HepG2 (cell line): ENCODE data around the gene GLIPR1L2. TPM values are rescaled to one million over a fixed set of nuclear protein-coding genes. Genes with fewer than 3 reads are reported as not detected.

Experiments
- ARHGAP35 ChIP-seq: sonication (generic); formaldehyde crosslinking; IDR thresholded peaks from 2 replicates; pipeline ENCODE4 v1.9.0; 2022; ENCODE audit warnings: mild to moderate bottlenecking, inconsistent platforms, moderate library complexity, missing genetic modification reagents, borderline replicate concordance
- DMAP1 ChIP-seq: IDR thresholded peaks from 2 replicates; pipeline ENCODE4 v1.6.1; 2016
- FOXA3 ChIP-seq: IDR thresholded peaks from 2 replicates; pipeline ENCODE4 v1.6.1; 2016; ENCODE audit warnings: missing genetic modification reagents, missing compliant biosample characterization
- GABPA ChIP-seq, 2 experiments: IDR thresholded peaks; 2 replicates each; pipeline ENCODE4 v1.6.1; 2011 to 2016; ENCODE audit warnings: low read depth in 2 of 2, low read length in 1 of 2, missing biosample characterization in 1 of 2, missing genetic modification characterization in 1 of 2
- JUND ChIP-seq: sonication (generic); formaldehyde crosslinking; IDR thresholded peaks from 2 replicates; pipeline ENCODE4 v1.8.0; 2022; ENCODE audit warnings: mild to moderate bottlenecking, missing genetic modification reagents
- NFIB ChIP-seq: sonication (generic); formaldehyde crosslinking; IDR thresholded peaks from 2 replicates; pipeline ENCODE4 v1.9.0; 2021; ENCODE audit warnings: missing genetic modification reagents, mild to moderate bottlenecking, borderline replicate concordance
- POGZ ChIP-seq: sonication (generic); formaldehyde crosslinking; IDR thresholded peaks from 2 replicates; pipeline ENCODE4 v1.4.0; 2020; ENCODE audit warnings: mild to moderate bottlenecking, missing genetic modification reagents
- SMARCE1 ChIP-seq: fragments of 450-650 bp; IDR thresholded peaks from 2 replicates; pipeline ENCODE4 v1.6.1; 2017; ENCODE audit warnings: borderline replicate concordance
- TARDBP ChIP-seq: sonication (generic); formaldehyde crosslinking; IDR thresholded peaks from 2 replicates; pipeline ENCODE4 v1.8.0; 2022; ENCODE audit warnings: mild to moderate bottlenecking, missing genetic modification reagents
- ZMYM4 ChIP-seq: sonication (generic); formaldehyde crosslinking; IDR thresholded peaks from 2 replicates; pipeline ENCODE4 v1.8.1; 2023; ENCODE audit warnings: mild to moderate bottlenecking, missing genetic modification reagents
- ZNF263 ChIP-seq: sonication (generic); formaldehyde crosslinking; IDR thresholded peaks from 2 replicates; pipeline ENCODE4 v1.4.0; 2020; ENCODE audit warnings: missing genetic modification reagents
- ZNF282 ChIP-seq: fragments of 450-650 bp; IDR thresholded peaks from 2 replicates; pipeline ENCODE4 v1.6.1; 2018; ENCODE audit not compliant: partially characterized antibody
- ZNF292 ChIP-seq: sonication (generic); formaldehyde crosslinking; IDR thresholded peaks from 2 replicates; pipeline ENCODE4 v1.8.1; 2022; ENCODE audit warnings: mild to moderate bottlenecking, low read depth, missing genetic modification reagents, borderline replicate concordance
- ZNF644 ChIP-seq: IDR thresholded peaks from 2 replicates; pipeline ENCODE4 v1.6.1; 2016; ENCODE audit warnings: low read depth
- ZSCAN12 ChIP-seq: sonication (generic); formaldehyde crosslinking; IDR thresholded peaks from 2 replicates; pipeline ENCODE4 v1.9.0; 2021; ENCODE audit warnings: mild to moderate bottlenecking, missing genetic modification reagents
- polyA plus RNA-seq, 8 experiments: library from polyadenylated mRNA; depleted of rRNA in 3 of 8; stranded (reverse) in 7 of 8; unstranded in 1 of 8; fragments of >200 nt; fragmentation: Illumina TruSeq in 4 of 8; extraction: Trizol in 4 of 8; gene quantifications; 2 replicates each; pipeline versions ENCODE4 v1.2.1 to v1.2.3, GENCODE V29; 2011 to 2016; ENCODE audit warnings: low read depth in 4 of 8, missing spikeins in 1 of 8, mixed read lengths in 1 of 8; ENCODE audit not compliant: insufficient read depth in 1 of 8
- total RNA-seq, 5 experiments: library from RNA; depleted of rRNA; stranded (reverse); fragments of >200 nt; fragmentation: Illumina TruSeq; extraction: Trizol; gene quantifications; 2 replicates each; pipeline ENCODE4 v1.2.3, GENCODE V29; 2016; ENCODE audit warnings: low read depth in 1 of 5
- TF ChIP-seq, protein P1 (sequence below): sonication (generic); formaldehyde crosslinking; IDR thresholded peaks from 2 replicates; pipeline ENCODE4 v1.4.0; 2020; ENCODE audit warnings: missing genetic modification reagents
- TF ChIP-seq, protein P2 (sequence below): IDR thresholded peaks from 2 replicates; pipeline ENCODE4 v1.6.1; 2016; ENCODE audit warnings: low read depth, borderline replicate concordance
- TF ChIP-seq, protein P3 (sequence below), 2 experiments: sonication (generic) in 1 of 2; formaldehyde crosslinking in 1 of 2; IDR thresholded peaks; 2 replicates each; pipeline versions ENCODE4 v1.4.0 to v1.6.1; 2018 to 2020; ENCODE audit warnings: missing genetic modification reagents in 2 of 2, borderline replicate concordance in 1 of 2, low read depth in 1 of 2, mild to moderate bottlenecking in 1 of 2, missing biosample characterization in 1 of 2
- TF ChIP-seq, protein P4 (sequence below): sonication (generic); formaldehyde crosslinking; IDR thresholded peaks from 2 replicates; pipeline ENCODE4 v1.5.1; 2020; ENCODE audit warnings: mild to moderate bottlenecking, missing genetic modification reagents, moderate library complexity
- TF ChIP-seq, protein P5 (sequence below): sonication (generic); formaldehyde crosslinking; IDR thresholded peaks from 2 replicates; pipeline ENCODE4 v1.5.0; 2020; ENCODE audit warnings: mild to moderate bottlenecking, missing genetic modification reagents, moderate library complexity

Gene GLIPR1L2
- total and polyA plus RNA-seq, 2 of the 13 experiments (the other 11 are each of a cell fraction or from before 2014, with no cell fraction given), result not detected

DNA sequence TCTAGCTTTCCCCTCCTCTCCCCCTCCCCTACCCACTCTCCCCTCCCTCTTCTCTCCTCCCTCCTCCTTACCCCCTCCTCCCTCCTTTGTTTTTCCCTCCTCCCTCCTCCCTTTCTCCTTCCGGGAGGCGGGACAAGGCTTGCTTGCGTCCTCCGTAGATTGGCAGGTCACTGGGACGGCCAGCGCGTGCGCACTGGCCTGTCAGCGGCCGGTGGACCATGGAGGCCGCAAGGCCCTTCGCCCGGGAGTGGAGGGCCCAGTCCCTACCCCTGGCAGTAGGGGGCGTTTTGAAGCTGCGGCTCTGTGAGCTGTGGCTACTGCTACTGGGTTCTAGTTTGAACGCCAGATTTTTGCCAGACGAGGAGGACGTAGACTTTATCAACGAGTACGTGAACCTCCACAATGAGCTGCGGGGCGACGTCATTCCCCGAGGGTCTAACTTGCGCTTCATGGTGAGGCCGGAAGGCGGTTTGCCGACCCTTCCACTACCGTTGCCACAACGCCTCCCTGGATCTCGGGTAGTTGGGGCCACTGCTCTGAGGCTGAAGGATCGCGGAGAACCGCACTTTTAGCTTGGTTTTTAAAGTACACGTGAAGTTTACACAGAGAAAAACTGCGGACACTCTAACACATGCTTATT is at the start of gene GLIPR1L2 (continued):
- TF ChIP-seq ARHGAP35 (CRISPR knock-in tag), result no peak
- peak; percentile 73 for TF ChIP-seq ZMYM4
- TF ChIP-seq, protein P1, sequence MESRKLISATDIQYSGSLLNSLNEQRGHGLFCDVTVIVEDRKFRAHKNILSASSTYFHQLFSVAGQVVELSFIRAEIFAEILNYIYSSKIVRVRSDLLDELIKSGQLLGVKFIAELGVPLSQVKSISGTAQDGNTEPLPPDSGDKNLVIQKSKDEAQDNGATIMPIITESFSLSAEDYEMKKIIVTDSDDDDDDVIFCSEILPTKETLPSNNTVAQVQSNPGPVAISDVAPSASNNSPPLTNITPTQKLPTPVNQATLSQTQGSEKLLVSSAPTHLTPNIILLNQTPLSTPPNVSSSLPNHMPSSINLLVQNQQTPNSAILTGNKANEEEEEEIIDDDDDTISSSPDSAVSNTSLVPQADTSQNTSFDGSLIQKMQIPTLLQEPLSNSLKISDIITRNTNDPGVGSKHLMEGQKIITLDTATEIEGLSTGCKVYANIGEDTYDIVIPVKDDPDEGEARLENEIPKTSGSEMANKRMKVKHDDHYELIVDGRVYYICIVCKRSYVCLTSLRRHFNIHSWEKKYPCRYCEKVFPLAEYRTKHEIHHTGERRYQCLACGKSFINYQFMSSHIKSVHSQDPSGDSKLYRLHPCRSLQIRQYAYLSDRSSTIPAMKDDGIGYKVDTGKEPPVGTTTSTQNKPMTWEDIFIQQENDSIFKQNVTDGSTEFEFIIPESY (CRISPR knock-in tag), result peak; percentile 84
- peak; percentile 69 for TF ChIP-seq POGZ (CRISPR knock-in tag)
- TF ChIP-seq NFIB, result no peak
- TF ChIP-seq, protein P2, sequence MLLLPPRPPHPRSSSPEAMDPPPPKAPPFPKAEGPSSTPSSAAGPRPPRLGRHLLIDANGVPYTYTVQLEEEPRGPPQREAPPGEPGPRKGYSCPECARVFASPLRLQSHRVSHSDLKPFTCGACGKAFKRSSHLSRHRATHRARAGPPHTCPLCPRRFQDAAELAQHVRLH, result no peak
- no peak for TF ChIP-seq TARDBP (CRISPR knock-in tag)
- no peak for TF ChIP-seq SMARCE1
- no peak for TF ChIP-seq ZSCAN12
- peak; percentile 73 for TF ChIP-seq ZNF263 (CRISPR knock-in tag)
- TF ChIP-seq, protein P3, sequence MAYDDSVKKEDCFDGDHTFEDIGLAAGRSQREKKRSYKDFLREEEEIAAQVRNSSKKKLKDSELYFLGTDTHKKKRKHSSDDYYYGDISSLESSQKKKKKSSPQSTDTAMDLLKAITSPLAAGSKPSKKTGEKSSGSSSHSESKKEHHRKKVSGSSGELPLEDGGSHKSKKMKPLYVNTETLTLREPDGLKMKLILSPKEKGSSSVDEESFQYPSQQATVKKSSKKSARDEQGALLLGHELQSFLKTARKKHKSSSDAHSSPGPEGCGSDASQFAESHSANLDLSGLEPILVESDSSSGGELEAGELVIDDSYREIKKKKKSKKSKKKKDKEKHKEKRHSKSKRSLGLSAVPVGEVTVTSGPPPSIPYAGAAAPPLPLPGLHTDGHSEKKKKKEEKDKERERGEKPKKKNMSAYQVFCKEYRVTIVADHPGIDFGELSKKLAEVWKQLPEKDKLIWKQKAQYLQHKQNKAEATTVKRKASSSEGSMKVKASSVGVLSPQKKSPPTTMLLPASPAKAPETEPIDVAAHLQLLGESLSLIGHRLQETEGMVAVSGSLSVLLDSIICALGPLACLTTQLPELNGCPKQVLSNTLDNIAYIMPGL (CRISPR knock-in tag; IDR thresholded peaks at IDR 0.05; ENCODE audit: borderline replicate concordance in 1 of 2, low read depth in 1 of 2), result 0 out of 4 replicates have a peak, but pooled peaks have one; percentile 34 to 38
- TF ChIP-seq ZNF644 (CRISPR knock-in tag), result peak; percentile 86; the same call in 1 of the 2 replicates
- TF ChIP-seq, protein P4, sequence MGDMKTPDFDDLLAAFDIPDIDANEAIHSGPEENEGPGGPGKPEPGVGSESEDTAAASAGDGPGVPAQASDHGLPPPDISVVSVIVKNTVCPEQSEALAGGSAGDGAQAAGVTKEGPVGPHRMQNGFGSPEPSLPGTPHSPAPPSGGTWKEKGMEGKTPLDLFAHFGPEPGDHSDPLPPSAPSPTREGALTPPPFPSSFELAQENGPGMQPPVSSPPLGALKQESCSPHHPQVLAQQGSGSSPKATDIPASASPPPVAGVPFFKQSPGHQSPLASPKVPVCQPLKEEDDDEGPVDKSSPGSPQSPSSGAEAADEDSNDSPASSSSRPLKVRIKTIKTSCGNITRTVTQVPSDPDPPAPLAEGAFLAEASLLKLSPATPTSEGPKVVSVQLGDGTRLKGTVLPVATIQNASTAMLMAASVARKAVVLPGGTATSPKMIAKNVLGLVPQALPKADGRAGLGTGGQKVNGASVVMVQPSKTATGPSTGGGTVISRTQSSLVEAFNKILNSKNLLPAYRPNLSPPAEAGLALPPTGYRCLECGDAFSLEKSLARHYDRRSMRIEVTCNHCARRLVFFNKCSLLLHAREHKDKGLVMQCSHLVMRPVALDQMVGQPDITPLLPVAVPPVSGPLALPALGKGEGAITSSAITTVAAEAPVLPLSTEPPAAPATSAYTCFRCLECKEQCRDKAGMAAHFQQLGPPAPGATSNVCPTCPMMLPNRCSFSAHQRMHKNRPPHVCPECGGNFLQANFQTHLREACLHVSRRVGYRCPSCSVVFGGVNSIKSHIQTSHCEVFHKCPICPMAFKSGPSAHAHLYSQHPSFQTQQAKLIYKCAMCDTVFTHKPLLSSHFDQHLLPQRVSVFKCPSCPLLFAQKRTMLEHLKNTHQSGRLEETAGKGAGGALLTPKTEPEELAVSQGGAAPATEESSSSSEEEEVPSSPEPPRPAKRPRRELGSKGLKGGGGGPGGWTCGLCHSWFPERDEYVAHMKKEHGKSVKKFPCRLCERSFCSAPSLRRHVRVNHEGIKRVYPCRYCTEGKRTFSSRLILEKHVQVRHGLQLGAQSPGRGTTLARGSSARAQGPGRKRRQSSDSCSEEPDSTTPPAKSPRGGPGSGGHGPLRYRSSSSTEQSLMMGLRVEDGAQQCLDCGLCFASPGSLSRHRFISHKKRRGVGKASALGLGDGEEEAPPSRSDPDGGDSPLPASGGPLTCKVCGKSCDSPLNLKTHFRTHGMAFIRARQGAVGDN, result peak; percentile 36; the same call in 1 of the 2 replicates
- TF ChIP-seq JUND (CRISPR knock-in tag), result no peak
- TF ChIP-seq ZNF282, result no peak
- TF ChIP-seq, protein P5, sequence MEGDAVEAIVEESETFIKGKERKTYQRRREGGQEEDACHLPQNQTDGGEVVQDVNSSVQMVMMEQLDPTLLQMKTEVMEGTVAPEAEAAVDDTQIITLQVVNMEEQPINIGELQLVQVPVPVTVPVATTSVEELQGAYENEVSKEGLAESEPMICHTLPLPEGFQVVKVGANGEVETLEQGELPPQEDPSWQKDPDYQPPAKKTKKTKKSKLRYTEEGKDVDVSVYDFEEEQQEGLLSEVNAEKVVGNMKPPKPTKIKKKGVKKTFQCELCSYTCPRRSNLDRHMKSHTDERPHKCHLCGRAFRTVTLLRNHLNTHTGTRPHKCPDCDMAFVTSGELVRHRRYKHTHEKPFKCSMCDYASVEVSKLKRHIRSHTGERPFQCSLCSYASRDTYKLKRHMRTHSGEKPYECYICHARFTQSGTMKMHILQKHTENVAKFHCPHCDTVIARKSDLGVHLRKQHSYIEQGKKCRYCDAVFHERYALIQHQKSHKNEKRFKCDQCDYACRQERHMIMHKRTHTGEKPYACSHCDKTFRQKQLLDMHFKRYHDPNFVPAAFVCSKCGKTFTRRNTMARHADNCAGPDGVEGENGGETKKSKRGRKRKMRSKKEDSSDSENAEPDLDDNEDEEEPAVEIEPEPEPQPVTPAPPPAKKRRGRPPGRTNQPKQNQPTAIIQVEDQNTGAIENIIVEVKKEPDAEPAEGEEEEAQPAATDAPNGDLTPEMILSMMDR (CRISPR knock-in tag), result peak; percentile 73
- TF ChIP-seq ZNF292 (CRISPR knock-in tag), result no peak
- no peak for TF ChIP-seq DMAP1 (CRISPR knock-in tag)
- TF ChIP-seq FOXA3 (CRISPR knock-in tag), result no peak
- TF ChIP-seq GABPA (IDR thresholded peaks at IDR 0.05; ENCODE audit: low read depth, low read length), result no peak
- TF ChIP-seq GABPA (CRISPR knock-in tag; IDR thresholded peaks at IDR 0.05; ENCODE audit: low read depth), result peak; percentile 73
